Esophagus muscularis mucosa (tissue), 4 donors: ENCODE data around the gene TMEM140.

Source experiments
- CTCF ChIP-seq, 3 experiments: fragments of 200-600 bp in 2 of 3; fragments of 450-650 bp in 1 of 3; sonication (generic) in 2 of 3; IDR thresholded peaks; one replicate each; pipeline ENCODE4 v1.5.1; 2017 to 2019; ENCODE audit warnings: antibody characterized with exemption in 3 of 3, mild to moderate bottlenecking in 2 of 3, moderate library complexity in 1 of 3
- EP300 ChIP-seq: sonication (generic); formaldehyde crosslinking; IDR thresholded peaks from one replicate; pipeline ENCODE4 v1.6.1; 2017; ENCODE audit warnings: antibody characterized with exemption
- POLR2A ChIP-seq: fragments of 450-650 bp; IDR thresholded peaks from one replicate; pipeline ENCODE4 v1.6.1; 2017; ENCODE audit warnings: antibody characterized with exemption, moderate library complexity, mild to moderate bottlenecking, low read depth
- POLR2AphosphoS5 ChIP-seq, 2 donors: sonication (generic); formaldehyde crosslinking; IDR thresholded peaks; one replicate each; pipeline ENCODE4 v1.6.1; 2017; ENCODE audit warnings: antibody characterized with exemption in 2 of 2

GRCh38 chr7:135180122-135180521 lies 32.2 kb downstream of the TMEM140 start:
- TF ChIP-seq CTCF (IDR thresholded peaks at IDR 0.05) (no peak), POLR2A (no peak), EP300 (no peak), POLR2AphosphoS5 (IDR thresholded peaks at IDR 0.05) (no peak)
